GM21619 (cell line): Measurements from ENCODE around the gene PLSCR1.

ENCODE experiments used
- ATAC-seq: cut with Tn5 transposase; IDR thresholded peaks from one replicate; pipeline ENCODE4 v1.9.1; 2021; ENCODE audit not compliant: unreplicated experiment

Gene PLSCR1, protein sequence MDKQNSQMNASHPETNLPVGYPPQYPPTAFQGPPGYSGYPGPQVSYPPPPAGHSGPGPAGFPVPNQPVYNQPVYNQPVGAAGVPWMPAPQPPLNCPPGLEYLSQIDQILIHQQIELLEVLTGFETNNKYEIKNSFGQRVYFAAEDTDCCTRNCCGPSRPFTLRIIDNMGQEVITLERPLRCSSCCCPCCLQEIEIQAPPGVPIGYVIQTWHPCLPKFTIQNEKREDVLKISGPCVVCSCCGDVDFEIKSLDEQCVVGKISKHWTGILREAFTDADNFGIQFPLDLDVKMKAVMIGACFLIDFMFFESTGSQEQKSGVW

DNA sequence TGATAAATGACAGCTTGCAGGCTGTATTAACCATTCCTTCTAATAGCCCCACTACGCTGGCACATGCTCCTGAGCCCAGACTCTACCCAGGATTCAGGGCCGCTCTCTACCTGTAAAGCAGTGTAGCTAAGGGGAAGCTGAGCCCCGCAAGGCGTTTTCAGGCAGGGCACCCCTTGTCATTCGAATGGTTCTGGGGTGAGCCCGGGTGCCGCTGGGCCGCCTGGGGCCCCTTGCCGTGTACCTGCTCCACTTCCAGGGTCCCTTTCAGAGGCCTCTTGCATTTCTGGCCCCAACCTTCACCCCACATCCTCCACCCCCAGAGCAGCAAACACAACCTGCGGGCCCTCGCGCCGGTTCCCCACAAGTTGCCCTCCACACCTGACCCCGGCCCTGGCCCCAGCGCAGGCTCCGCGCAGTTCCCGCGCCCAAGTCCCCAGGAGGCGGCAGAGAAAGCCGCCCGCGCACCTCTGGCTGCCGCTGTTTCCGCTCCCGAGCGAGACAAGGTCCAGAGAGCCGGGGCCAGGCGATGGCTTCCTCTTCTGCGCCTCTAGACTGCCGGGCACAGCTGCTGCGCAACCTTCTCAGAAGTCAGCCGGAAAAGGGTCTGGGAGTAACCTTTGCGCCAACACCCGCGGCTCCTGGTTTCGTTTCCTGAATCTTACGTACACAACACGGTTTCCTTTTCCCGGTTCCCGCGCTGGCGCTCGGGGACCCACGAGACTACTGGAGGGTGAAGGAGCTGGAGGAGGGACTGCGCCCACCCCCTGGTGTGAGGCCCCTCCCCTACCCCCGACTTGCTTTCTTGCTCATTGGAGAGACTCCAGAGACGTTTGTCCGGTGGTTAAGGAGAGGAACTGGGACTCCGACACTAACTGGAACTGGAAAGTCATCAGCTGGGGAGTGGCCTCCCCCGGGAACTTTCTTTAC is at the start of gene PLSCR1:
TSS of gene PLSCR1 (minus strand) at position 606 of the 927 bp plus-strand sequence. CDS start 8,055 bp downstream, outside the sequence.
- ATAC-seq = peak; percentile 83

DNA sequence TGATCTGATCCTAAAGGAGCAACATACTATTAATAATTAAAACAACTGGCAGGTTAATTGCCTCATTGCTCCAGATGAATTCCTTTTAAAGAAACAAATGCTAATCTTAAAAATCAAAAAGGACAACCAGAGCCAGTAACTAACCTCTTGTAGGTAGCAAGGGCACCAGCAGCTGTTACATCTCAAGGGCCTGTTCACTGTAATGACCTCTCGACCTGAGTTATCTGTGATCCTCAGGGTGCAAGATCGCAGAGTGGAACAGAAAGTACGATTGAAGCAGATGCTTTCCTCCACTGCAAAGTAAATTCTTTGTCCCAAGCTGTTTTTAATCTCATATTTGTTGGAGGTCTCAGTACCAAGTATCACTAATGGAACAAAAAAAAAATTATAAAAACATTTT is 49.4 kb upstream of the PLSCR1 start:
- ATAC-seq = no peak

DNA sequence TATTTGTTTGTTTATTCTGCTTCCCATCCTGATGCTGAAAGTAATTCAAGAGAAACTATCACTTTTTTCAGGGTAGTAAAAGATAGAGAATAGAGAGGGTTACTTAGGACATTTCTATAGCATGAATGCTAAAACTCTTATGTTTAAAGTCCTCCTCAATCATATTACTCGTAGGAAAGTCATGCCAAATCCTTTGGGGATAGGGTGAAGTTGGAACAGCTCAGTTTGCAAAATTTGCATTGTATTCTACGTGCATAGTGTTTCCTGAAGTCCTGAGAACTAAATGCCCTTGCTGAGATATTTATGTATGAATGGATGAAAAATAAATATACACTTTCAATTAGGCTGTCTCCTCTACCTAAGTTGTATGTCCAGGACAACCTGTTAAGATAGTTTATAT is 46.1 kb upstream of the PLSCR1 start:
- no peak for ATAC-seq

DNA sequence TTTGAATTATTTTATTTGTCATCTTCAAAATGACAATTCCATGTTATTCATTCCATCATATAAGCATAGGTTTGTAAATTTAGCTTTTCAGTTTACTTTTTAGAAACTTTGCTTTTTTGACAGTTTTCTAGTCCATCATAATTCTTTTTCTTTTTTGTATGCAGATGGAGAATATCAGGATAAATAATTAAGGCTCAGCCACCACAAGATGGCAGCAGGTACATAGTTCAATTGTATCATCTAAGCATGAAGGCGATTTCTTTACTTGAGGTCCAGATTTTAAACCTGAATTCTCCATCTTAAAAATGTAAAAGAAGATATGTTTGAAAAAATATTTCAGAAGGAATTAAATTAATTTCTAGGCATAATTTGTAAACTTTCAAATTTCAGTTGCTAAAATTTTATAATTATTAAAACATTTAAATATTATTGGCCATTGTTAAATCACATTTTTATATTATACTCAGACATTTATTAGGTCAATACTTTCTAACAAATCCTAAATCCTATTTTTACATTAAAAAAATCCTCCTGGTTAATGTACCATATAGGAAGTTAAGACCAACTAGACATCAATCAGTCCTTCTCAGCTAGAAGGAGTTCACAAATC is 45.6 kb upstream of the PLSCR1 start:
- no peak for ATAC-seq

DNA sequence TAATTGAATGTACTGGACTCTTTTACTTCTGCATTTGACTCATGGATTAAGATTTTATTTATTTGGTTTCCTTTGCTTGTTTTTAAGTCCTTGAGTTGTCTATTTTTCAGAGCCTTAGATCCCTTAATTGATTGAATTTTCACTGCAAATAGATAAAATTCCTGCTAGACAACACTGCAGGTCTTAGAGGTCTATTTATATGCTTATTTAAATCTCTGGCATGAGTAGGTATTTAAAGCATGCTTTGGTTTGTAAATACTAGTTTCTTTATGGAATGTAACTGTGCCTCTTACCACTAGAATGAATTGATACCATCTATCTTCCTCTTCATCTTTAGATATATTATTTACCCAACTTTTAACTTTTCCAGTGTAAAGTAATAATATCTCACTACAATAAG is 40.7 kb upstream of the PLSCR1 start:
- no peak for ATAC-seq

DNA sequence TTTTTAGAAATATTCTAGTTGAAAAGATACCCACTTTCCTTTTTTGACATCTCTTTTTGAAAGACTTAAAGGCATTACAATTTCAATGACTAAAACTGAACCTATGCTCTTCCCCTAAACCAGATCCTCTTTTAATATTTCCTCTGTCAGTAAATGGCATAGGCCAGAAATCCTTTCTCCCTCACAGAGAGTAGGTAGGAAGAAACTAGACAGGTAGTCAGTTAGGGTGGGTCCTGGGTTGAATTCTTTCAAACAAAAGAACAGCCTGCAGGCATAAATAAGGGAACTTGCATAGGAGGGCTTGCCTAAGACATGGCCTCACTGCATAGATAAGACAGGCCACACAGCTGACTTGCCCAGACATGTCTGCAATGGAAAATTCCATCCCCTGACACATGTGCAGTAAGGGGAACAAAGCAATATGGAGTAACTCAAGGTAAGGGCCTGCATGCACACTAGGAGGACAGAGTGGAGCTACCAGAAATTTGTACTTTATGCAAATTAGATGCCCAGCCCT is 37.6 kb upstream of the PLSCR1 start:
- ATAC-seq = no peak

DNA sequence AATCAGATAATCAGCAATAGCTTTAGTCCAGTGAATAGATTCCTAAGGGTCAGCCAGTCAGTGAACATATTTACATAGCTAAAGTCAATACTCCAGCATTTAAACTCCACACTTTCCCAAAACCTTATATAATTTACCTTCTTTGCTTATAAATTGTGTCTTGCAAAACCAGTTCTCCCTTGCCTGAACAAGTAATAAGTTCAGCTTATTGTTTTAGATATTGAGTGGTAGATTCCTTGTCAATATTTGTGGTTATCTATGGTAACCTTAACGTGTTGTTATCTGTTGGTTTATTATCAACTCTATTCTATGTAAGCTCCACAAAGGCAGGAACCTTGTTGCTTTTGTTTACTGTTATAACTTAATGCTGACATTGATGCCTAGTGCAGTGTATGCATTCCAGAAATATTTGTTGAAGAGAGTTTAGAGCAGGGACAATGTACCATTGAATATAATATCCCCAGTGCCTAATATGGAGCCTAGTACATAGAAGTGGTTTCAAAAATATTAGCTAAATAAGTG is 36.7 kb upstream of the PLSCR1 start:
- ATAC-seq = no peak

- ATAC-seq = peak; percentile 62
Measured at GRCh38 chr3:146577662-146578061, 33.3 kb upstream of the PLSCR1 start.

- ATAC-seq = no peak
Measured at GRCh38 chr3:146575636-146576035, 31.2 kb upstream of the PLSCR1 start.

GRCh38 chr3:146574173-146574572 is 29.8 kb upstream of the PLSCR1 start:
- no peak for ATAC-seq

DNA sequence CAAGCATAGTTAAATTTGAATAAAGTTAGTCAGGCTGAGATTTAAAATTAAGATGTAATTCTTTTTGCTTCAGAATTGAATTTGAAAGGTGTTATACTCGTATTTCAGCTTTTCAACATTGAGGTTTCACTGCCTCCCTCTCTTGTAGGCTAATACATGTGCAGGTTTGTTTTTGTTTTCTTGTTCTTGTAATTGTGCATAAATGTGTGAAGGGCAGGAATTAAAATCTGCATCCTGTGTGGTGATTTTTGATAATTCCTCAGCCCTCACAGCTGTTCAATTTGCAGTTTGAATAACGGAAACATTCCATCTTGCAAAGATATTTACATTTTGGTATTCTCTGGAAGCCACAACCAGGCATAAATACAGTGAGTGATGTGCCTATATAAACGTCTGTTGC is 24.9 kb upstream of the PLSCR1 start:
- no peak for ATAC-seq

DNA sequence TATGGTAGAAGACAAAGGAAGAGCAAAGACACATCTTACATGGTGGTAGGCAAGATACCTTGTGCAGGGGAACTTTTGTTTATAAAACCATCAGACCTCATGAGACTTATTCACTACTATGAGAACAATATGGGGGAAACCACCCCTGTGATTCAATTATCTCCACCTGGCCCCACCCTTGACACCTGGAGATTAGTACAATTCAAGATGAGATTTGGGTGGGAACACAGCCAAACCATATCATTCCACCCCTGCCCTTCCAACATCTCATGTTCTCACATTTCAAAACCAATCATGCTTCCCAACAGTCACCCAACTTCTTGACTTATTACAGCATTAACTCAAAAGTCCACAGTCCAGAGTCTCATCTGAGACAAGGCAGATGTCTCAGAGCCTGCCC is 21.7 kb upstream of the PLSCR1 start:
- ATAC-seq = no peak

GRCh38 chr3:146561879-146562278 is 17.5 kb upstream of the PLSCR1 start:
- no peak for ATAC-seq

- ATAC-seq = no peak
Measured at GRCh38 chr3:146561463-146561862, 17.1 kb upstream of the PLSCR1 start.

GRCh38 chr3:146560678-146561077 is 16.3 kb upstream of the PLSCR1 start:
- no peak for ATAC-seq

DNA sequence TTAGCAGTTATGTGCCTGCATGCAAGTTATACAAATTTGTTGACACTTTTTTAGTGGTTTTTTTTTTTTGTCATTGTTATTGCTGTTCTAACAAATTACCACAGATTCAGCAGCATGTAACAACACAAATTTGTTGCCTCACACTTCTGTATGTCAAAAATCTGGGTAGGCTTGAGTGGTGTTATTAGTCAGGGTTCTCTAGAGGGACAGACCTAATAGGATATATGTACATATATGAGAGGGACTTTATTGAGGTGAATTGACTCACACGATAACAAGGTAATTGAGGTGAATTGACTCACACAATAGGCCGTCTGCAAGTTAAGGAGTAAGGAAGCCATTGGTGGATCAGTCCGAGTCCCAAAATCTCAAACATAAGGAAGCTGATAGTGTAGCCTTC is 15.0 kb upstream of the PLSCR1 start:
- no peak for ATAC-seq

DNA sequence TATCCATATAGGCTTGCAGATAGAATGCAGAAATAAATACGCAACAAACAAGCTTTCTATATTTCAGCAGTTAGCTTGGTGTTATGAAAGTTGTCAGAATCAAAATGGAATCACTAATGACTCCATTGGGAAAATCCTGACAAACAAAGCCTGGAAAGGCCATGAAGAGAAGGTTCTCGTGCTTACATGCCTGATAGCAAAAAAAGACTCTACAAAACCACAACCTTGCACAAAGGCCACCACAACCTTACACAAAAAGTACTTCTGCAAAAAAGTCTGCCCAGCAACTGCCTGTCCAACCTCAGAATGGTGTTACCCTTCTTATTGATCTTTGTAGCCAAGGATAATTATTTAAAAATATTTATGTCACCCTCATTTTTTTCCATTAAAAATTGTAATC is 14.4 kb upstream of the PLSCR1 start:
- no peak for ATAC-seq

GRCh38 chr3:146557745-146558144 is 13.3 kb upstream of the PLSCR1 start:
- no peak for ATAC-seq

DNA sequence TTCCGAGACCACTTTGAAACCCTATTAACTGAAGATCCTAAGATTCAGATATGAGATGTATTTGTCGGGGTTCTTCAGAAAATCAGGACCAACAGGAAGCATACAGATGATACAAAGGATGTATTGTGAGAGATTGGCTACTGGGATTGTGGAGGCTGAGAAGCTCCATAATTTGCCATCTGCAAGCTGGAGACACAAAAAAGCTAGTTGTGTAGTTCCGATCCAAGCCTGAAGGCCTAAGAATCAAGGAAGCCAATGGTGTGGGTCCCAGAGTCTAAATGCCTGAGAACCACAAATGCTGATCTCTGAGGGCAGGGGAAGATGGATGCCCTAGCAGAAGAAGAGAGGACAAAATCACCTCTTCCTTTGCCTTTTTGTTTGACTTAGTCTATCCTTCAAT is 10.9 kb upstream of the PLSCR1 start:
- no peak for ATAC-seq

- ATAC-seq = no peak
Measured at GRCh38 chr3:146554151-146554760, 9.8 kb upstream of the PLSCR1 start.
